A673 (cell line): ENCODE results near the gene PAXX. TPM values are rescaled to one million over a fixed set of nuclear protein-coding genes. Genes with fewer than 3 reads are reported as not detected.

Experiments used
- BruUV-seq: library from RNA; stranded (reverse); fragments of 400-500 nt; replicated peaks from 2 replicates; lab custom pipeline; 2021; lab: Mats Ljungman, UMichigan
- CTCF ChIA-PET: fragments of 300-600 bp; sonication (Branson Sonifier 250); formaldehyde crosslinking; loops from one replicate; lab custom pipeline; 2022; ENCODE audit warnings: antibody characterized with exemption; lab: Charles Lee
- POLR2A ChIA-PET: fragments of 300-600 bp; sonication (Branson Sonifier 250); formaldehyde crosslinking; loops from one replicate; lab custom pipeline; 2022; ENCODE audit warnings: antibody characterized with exemption; ENCODE audit not compliant: low non-redundant PET; lab: Charles Lee
- DNase-seq: peaks from one replicate; pipeline ENCODE4 v3.0.0-alpha.2; 2015; ENCODE audit warnings: low spot score
- H3K27ac ChIP-seq: fragments of 200-600 bp; sonication (generic); 2 replicates; pipeline ENCODE4 v1.5.1; 2016; ENCODE audit warnings: mixed run types, low read depth, mild to moderate bottlenecking, mixed read lengths, antibody characterized with exemption, low read length; ENCODE audit not compliant: poor library complexity, severe bottlenecking
- H3K27me3 ChIP-seq: fragments of 200-600 bp; sonication (generic); replicated peaks from 2 replicates; pipeline ENCODE4 v1.6.1; 2017; ENCODE audit warnings: mixed run types, low read depth, mild to moderate bottlenecking, mixed read lengths, antibody characterized with exemption, low read length; ENCODE audit not compliant: insufficient read depth, poor library complexity
- H3K36me3 ChIP-seq: fragments of 200-600 bp; sonication (generic); 2 replicates; pipeline ENCODE4 v1.6.1; 2016; ENCODE audit warnings: mixed run types, mild to moderate bottlenecking, mixed read lengths, antibody characterized with exemption, low read length; ENCODE audit not compliant: insufficient read depth, poor library complexity, severe bottlenecking
- H3K4me1 ChIP-seq: fragments of 200-600 bp; sonication (generic); 2 replicates; pipeline ENCODE4 v1.6.1; 2017; ENCODE audit warnings: mixed run types, mild to moderate bottlenecking, mixed read lengths, antibody characterized with exemption, low read length; ENCODE audit not compliant: insufficient read depth, poor library complexity, severe bottlenecking
- H3K4me3 ChIP-seq: fragments of 200-600 bp; sonication (generic); 2 replicates; pipeline ENCODE4 v1.5.1; 2016; ENCODE audit warnings: low read depth, mixed run types, mild to moderate bottlenecking, mixed read lengths, low read length; ENCODE audit not compliant: poor library complexity, severe bottlenecking
- H3K9me3 ChIP-seq: fragments of 200-600 bp; sonication (generic); 2 replicates; pipeline ENCODE4 v1.6.1; 2016; ENCODE audit warnings: mixed run types, low read depth, mild to moderate bottlenecking, mixed read lengths, antibody characterized with exemption, low read length; ENCODE audit not compliant: poor library complexity, severe bottlenecking
- CTCF ChIP-seq: fragments of 300-800, 200-600 bp; sonication (generic); conservative IDR thresholded peaks from 2 replicates; pipeline ENCODE4 v1.5.1; 2017; ENCODE audit warnings: low read depth, mild to moderate bottlenecking, antibody characterized with exemption, low read length, moderate library complexity, mixed read lengths
- EZH2 ChIP-seq: fragments of 200-600 bp; sonication (generic); IDR thresholded peaks from 2 replicates; pipeline ENCODE4 v1.6.1; 2017; ENCODE audit warnings: borderline replicate concordance, low read depth, mild to moderate bottlenecking, mixed read lengths, antibody characterized with exemption, low read length; ENCODE audit not compliant: poor library complexity, severe bottlenecking
- intact Hi-C: fragments of 100-400 bp; cut with micrococcal nuclease; formaldehyde crosslinking; loops from one replicate; pipeline ENCODE4 v1.10.0; 2022; ENCODE audit not compliant: unreplicated experiment
- total RNA-seq: library from RNA; stranded (reverse); gene quantifications from 2 replicates; pipeline ENCODE4 v1.2.3, GENCODE V29; 2021

PAXX gene
- total RNA-seq, 1 experiment from 2014 or later, result 91.5 TPM

DNA sequence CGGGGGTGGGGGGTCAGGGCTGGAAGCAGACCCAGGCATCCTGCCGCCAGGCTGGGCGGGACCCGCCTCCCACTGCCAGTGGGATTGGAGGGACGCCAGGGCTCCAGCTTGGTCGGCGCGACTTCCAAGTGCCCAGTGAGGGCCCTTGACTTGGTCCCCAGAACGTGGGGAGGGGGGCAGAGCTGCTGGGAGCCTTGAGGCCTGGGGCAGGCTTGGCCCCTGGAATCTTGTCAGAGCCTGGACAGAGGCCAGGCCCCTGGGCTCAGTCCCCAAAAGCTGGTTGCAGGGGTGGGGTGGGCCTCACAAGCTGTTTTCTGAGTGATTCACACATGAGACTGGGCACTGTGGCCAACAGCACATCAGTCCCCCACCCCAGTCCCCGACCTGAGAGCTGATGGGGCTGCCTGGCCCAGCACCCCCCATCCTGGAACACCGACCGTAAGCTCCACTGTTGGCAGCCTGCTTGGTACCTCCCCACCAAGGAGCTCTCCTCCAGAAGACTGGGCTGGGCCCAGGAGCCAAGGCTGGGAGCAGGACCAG, 3.6 kb downstream of the PAXX start:
- ChIA-PET CTCF (no interaction called here), POLR2A (interaction anchor here (0.6 kb wide), 1 partner anchor 110 kb away, joined by 7 read pairs; the partner anchor contains the start of gene TRAF2)
- peaks cover 26% of the 10 kb centered on the region for H3K4me1 ChIP-seq
- no peak overlapping the region for H3K4me3 ChIP-seq
- no peaks in the 10 kb centered on the region for H3K9me3 ChIP-seq
- no peak for TF ChIP-seq CTCF
- no peak for TF ChIP-seq EZH2
- intact Hi-C loops, result no loop called here
- H3K27ac ChIP-seq, result no peak overlapping the region
- H3K36me3 ChIP-seq, result peaks cover 7% of the 10 kb centered on the region
- no peak for DNase-seq
- H3K27me3 ChIP-seq, result no peaks in the 10 kb centered on the region
- BruUV-seq, result no TSS peak

GRCh38 chr9:136996361-136997292, 4.4 kb downstream of the PAXX start, which contains the start of gene CLIC3:
CLIC3 (minus strand) TSS chr9:136996568; CDS start chr9:136996543, 25 bp downstream.
- intact Hi-C loops, result no loop called here
- ChIA-PET POLR2A (no interaction called here), CTCF (no interaction called here)
- Histone ChIP-seq H3K4me3 (no peak within 1 kb of the TSS), H3K36me3 (peaks cover 7% of the 10 kb centered on the region), H3K27me3 (no peaks in the 10 kb centered on the region), H3K27ac (no peak within 1 kb of the TSS), H3K4me1 (peaks cover 26% of the 10 kb centered on the region), H3K9me3 (no peaks in the 10 kb centered on the region)
- no peak for DNase-seq
- BruUV-seq, result no TSS peak
- no peak for TF ChIP-seq CTCF
- no peak for TF ChIP-seq EZH2

- Histone ChIP-seq H3K27ac (no peak overlapping the region), H3K9me3 (no peaks in the 10 kb centered on the region), H3K4me1 (peaks cover 26% of the 10 kb centered on the region), H3K27me3 (no peaks in the 10 kb centered on the region), H3K36me3 (peaks cover 7% of the 10 kb centered on the region), H3K4me3 (no peak overlapping the region)
- ChIA-PET POLR2A (no interaction called here), CTCF (no interaction called here)
- BruUV-seq, result no TSS peak
- DNase-seq, result no peak
- no peak for TF ChIP-seq EZH2
- TF ChIP-seq CTCF, result no peak
- intact Hi-C loops, result no loop called here
Observed at GRCh38 chr9:136997371-136997770, 5.1 kb downstream of the PAXX start.
